ENCODE results near the gene BMPR1A.
A peak's percentile ranks its signal among the peaks of the same experiment; 100 is the strongest.

The BMPR1A gene

GRCh38 chr10:86775056-86775869, 18.8 kb downstream of the BMPR1A start:
- TF ChIP-seq, protein P1, sequence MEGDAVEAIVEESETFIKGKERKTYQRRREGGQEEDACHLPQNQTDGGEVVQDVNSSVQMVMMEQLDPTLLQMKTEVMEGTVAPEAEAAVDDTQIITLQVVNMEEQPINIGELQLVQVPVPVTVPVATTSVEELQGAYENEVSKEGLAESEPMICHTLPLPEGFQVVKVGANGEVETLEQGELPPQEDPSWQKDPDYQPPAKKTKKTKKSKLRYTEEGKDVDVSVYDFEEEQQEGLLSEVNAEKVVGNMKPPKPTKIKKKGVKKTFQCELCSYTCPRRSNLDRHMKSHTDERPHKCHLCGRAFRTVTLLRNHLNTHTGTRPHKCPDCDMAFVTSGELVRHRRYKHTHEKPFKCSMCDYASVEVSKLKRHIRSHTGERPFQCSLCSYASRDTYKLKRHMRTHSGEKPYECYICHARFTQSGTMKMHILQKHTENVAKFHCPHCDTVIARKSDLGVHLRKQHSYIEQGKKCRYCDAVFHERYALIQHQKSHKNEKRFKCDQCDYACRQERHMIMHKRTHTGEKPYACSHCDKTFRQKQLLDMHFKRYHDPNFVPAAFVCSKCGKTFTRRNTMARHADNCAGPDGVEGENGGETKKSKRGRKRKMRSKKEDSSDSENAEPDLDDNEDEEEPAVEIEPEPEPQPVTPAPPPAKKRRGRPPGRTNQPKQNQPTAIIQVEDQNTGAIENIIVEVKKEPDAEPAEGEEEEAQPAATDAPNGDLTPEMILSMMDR (conservative IDR thresholded peaks at IDR 0.05; ENCODE audit: low read length), result no peak
- H3K4me3 ChIP-seq (ENCODE audit: low read length), result no peak overlapping the region
- peak; percentile 24 for DNase-seq (ENCODE audit: low read depth)

DNA sequence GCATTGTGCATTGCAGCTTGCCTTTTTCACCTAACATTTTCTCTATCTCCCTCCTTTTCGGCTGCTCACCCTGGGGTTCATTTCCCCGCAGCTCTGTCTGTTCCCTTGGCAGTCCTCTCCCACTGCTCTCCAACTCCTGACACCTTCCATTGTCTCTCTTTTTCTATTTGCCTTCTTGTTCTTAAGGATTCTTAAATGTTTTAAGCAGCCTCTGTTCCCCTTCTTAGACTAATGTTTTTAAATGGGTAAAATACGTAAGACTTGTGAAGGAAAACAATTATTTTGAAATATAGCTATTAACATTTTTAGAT, 19.4 kb downstream of the BMPR1A start:
- TF ChIP-seq, protein P1 (conservative IDR thresholded peaks at IDR 0.05; ENCODE audit: low read length), result no peak
- no peak for DNase-seq (ENCODE audit: low read depth)
- no peak overlapping the region for H3K4me3 ChIP-seq (ENCODE audit: low read length)

- peak; percentile 87 for DNase-seq (ENCODE audit: low read depth)
- H3K4me3 ChIP-seq (ENCODE audit: low read length), result no peak overlapping the region
- TF ChIP-seq, protein P1 (conservative IDR thresholded peaks at IDR 0.05; ENCODE audit: low read length), result no peak
Measured at GRCh38 chr10:86779220-86780017, 23.0 kb downstream of the BMPR1A start.

DNA sequence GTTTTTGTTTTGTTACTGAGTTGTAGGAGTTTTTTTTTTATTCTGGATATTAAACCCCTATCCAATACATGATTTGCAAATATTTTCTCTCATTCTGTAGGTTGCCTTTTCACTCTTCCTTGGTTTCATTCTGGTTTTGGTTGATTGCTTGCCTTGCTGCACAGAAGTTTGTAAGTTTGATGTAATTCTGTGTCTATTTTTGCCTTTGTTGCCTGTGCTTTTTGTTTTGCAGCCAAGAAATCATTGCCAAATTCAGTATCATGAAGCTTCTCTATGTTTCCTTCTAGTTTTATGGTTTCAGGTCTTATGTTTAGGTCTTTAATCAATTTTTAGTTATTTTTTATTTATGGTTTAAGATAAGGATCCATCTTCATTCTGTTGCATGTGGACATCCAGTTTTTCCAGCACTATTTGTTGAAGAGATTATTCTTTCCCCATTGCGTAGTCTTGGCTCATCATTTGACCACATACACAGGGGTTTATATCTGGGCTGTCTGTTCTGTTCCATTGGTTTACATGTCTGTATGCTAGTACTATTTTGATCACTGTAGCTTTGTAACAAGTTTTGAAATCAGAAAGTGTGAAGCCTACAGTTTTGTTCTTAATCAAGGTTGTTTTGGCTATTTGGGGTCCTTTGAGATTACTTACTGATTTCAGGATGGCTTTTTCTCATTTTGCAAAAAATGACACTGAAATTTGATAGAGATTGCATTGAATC, 26.4 kb downstream of the BMPR1A start:
- TF ChIP-seq, protein P1 (conservative IDR thresholded peaks at IDR 0.05; ENCODE audit: low read length), result no peak
- DNase-seq (ENCODE audit: low read depth), result peak; percentile 20
- H3K4me3 ChIP-seq (ENCODE audit: low read length), result no peak overlapping the region

- H3K4me3 ChIP-seq (ENCODE audit: low read length), result no peak overlapping the region
- TF ChIP-seq, protein P1 (conservative IDR thresholded peaks at IDR 0.05; ENCODE audit: low read length), result no peak
- DNase-seq (ENCODE audit: low read depth), result peak; percentile 73
Measured at GRCh38 chr10:86785037-86785436, 28.6 kb downstream of the BMPR1A start.

- no peak for DNase-seq (ENCODE audit: low read depth)
- no peak overlapping the region for H3K4me3 ChIP-seq (ENCODE audit: low read length)
- TF ChIP-seq, protein P1 (conservative IDR thresholded peaks at IDR 0.05; ENCODE audit: low read length), result no peak
Measured at GRCh38 chr10:86785968-86786367, 29.5 kb downstream of the BMPR1A start.

All from AG10803 (cell line).